LHCN-M2 (cell line): ENCODE measurements around the gene CCT7. TPM values are rescaled to one million over a fixed set of nuclear protein-coding genes. Genes with fewer than 3 reads are reported as not detected.

Experiments used
- DNase-seq: peaks from one replicate; pipeline ENCODE4 v3.0.0-alpha.2; 2012; ENCODE audit warnings: low read depth
- total RNA-seq: library from RNA; depleted of rRNA; stranded (reverse); fragments of >200 nt; gene quantifications from 2 replicates; pipeline ENCODE4 v1.2.3, GENCODE V29; 2014; rRNA removed

The CCT7 gene
- total RNA-seq, 1 experiment from 2014 or later = 452 TPM

GRCh38 chr2:73292906-73293533 lies 58.9 kb downstream of the CCT7 start:
- DNase-seq = no peak

DNA sequence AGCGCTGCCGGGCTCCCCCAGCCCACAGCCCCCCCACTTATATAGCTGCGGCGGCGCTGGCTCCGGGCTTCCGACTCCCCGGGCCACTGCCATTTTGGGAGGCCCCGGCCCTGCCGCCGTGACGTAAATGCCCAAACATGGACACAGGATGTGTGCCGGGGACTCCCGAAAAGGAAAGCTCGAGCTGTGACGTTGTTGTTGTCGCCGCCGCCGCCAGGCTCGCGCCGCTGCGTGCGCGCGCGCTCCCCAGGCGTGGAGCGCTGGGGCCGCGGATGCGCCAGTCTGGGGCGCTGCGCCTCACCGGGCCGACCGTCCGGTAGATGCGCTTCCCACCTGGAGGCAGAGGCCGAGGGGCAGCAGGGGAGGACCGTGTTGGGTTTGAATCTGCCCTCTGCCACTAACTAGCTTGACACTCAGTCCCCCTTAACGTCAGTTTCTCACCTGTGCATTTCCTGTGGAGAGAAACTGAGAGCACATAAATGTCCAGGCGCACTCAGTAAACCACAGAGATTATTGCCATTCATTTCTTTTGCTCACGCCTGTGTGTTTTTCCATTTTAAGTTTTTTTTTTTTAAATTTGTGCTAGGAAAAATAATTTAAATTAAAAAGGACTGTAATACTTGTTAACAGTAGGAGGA lies 59.5 kb downstream of the CCT7 start, which contains the start of gene EGR4:
Gene EGR4, minus strand, starts transcription at position 15 of the 638 bp plus-strand sequence. CDS start 231 bp downstream, outside the sequence.
- peak; percentile 56 for DNase-seq

DNA sequence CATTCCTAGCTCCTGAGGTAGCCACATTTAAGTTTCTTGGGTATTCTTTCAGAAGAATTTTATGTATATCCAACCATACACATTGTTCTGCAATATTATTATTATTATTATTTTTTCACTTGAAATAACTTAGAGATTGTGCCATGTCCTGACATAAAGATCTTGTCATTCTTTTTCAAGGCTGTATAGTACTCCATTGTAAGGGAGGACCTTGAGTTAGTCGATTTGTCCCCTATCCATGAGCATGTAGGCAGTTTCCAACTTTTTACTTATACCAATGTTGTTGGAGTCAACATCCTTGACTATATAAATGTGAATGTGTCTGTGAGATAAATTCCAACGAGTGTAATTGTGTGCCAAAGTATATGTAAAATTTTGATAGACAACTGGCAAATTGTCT lies 60.1 kb downstream of the CCT7 start:
- DNase-seq = no peak

DNA sequence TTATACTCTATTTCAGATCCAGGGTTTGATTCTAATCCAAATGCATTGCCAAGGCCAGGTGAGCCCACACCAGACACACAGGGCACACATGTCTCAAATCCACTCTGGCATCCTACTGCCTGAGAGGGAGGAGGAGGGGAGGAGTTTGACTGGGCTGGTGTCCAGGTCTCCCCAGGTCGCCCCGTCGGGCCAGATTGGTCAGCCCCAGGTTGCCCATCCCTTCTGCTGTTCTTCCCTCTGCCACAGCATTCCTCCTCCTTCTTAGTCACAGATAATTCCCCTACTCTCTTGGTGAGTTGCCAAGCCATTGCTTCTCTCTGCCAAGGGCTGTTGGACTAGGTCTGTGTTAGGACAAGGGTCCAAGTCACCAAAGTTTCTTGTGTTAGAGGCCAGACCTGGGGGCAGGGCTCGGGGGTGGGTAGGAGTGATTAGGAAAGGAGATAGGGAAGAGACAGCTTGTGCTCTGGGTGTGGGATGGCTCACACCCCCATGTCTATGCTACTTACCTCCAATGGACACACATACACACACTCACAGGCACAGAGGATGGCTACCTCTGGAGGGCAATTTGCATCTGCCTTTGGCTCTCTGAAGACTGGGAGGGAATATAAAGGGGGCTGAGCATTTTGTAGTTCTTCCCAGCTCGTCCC lies 61.8 kb downstream of the CCT7 start:
- DNase-seq = no peak

DNA sequence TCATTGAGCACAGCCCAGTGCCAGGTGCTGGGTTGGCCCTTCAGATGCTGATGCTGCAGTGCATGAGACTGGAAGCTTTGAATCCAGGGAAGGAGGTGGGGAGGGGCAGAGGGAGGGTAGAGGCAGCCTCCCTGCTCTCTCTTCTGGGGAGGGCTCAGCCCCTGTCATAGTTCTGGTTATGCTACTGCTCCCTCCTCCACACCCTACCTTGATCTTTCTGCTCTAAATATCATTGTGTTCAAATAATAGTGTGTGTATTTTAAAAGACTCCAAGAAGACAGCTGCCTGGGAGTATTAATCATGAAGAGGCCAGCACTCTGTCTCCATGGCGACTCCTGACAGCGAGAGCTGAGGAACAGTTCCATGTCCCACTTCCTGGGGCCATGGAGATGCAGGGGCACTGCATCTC lies 63.0 kb downstream of the CCT7 start:
- peak; percentile 77 for DNase-seq

DNA sequence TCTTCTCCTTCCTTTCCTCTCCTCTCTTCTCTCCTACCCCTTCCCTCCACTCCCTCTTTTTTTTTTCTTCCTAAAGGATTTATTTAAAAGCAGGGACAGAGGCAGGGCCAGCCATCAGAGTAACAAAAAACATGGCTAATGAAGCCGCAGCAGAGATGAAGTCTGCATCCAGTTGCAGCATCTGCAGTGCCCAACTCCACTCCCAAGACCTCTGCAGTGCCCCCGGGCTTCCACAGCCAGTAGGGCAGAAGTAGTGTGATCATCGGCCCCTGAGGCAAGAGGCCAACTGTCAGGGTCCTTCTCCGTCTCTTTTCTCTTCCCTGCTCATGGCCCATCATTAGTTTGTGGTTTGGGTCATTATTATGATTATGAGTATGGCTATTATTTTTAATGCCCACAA lies 63.5 kb downstream of the CCT7 start:
- no peak for DNase-seq

- DNase-seq = no peak
Measured at GRCh38 chr2:73300926-73301325, 66.8 kb downstream of the CCT7 start.

DNA sequence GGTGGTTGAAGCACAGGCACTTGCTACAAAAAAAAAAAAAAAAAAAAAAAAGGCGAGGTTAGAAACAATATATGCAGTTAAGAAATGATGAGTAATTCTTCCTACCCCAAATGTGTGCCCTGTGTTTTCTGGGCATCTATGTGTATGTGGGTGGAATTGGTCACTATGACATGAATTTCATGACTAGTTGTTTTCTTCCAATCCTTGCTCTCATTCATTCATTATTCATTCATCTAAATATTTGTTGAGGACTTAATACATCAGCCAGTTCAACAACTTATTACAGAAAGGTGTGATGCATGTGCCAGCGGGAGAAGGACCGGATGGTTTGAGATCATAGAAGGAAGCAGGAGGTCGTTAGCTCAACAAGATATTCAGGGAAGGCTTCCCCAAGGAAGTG lies 67.5 kb downstream of the CCT7 start:
- no peak for DNase-seq

Other genes with a start within 250 kb of the CCT7 start
- 12.9 and 13.0 TPM in 2 replicates for gene SFXN5, start 162.6 kb upstream of the CCT7 start, total RNA-seq
- 31.0 and 33.7 TPM in 2 replicates for gene RAB11FIP5, start 121.4 kb upstream of the CCT7 start, total RNA-seq
- not detected in 2 replicates for gene NOTO, start 31.7 kb upstream of the CCT7 start, total RNA-seq
- 25.2 and 28.5 TPM in 2 replicates for gene SMYD5, start 20.1 kb upstream of the CCT7 start, total RNA-seq
- gene PRADC1, start 1.1 kb upstream of the CCT7 start, total RNA-seq = 78.2 and 90.0 TPM in 2 replicates
- gene FBXO41, start 50.2 kb downstream of the CCT7 start, total RNA-seq = 4.0 and 4.8 TPM in 2 replicates
- not detected in 2 replicates for gene EGR4, start 59.2 kb downstream of the CCT7 start, total RNA-seq
- gene ALMS1, start 151.5 kb downstream of the CCT7 start, total RNA-seq = 16.1 and 19.7 TPM in 2 replicates